ENCODE data around the gene MAN1B1.

Gene MAN1B1

DNA sequence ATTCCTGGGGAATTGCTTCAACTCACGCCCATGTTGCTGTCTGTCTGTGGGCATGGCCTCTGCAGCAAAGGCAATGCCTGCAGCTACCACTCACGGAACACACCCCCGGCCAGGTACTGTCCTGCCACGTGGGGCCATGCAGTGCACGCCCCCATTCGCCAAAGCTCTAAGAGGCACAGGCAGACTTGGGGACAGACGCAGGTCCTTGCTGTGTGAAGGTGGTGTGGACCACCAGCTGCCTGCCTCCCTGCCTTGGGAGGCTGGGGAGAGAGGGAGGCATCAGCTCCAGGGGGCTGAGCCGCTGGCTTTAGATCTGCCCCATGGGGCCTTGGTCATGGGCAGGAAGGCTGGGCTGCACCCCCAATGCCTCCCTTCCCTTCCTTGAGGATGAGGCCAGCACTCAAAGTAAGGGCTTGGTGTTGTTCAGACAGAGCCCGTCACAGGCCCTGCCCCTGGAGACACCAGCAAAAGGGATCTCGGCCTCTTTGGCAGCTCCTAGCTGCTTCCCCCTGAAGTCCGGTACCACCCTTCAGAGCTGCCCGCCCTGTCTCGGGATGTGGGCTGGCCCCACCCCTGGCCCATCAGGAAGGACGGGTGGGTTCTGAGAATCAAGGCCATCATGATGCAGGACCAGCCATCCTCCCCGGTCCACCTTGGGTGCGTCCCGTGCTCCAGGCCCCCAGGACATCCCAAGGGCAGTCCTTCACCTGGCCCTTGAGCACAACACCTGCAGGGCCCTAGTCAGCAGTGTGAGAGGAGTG lies 54.4 kb downstream of the MAN1B1 start:
- in situ Hi-C loops (cut with MboI; ENCODE audit: low sequenced_read_pairs) = no loop called here

DNA sequence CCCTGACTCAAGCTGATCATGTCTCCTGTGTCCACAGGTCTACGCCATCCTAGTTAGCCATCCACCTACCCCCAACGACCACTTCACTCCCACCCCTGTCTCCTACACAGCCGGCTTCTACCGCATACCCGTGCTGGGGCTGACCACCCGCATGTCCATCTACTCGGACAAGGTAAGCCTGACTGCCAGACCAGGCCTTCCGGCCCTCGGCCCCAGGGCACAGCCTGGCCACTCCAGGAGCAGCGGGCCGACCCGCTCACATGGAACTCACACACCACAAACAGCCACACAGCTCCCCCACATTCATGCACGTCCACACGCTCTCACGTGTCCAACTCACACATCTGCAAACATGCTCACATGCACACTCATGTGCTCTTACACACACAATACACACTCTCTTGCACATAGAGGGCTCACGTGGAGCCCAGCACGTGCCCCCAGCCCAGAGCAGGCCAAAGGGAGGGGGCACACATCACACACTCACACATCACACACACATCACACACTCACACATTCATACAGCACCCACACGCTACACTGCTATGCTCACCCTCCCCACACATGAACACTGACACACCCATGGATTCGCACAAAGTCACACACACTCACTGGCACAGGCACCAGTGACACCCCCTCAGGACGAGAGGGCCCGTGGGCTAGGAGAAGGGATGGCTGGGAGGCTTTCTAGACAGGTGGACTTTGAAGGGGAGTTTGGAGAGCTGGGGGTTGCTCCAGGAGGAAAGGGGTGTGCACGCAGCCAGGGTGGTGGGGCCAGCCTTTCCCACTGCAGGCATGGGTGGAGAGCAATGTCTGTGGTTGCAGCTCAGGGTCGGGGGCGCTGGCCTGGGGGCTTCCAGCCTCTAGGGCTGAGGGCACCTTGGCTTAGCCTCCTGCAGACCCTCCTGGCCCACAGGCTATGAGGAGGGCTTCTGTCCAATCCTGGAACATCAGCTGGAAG lies 55.5 kb downstream of the MAN1B1 start:
- in situ Hi-C loops (cut with MboI; ENCODE audit: low sequenced_read_pairs) = no loop called here

DNA sequence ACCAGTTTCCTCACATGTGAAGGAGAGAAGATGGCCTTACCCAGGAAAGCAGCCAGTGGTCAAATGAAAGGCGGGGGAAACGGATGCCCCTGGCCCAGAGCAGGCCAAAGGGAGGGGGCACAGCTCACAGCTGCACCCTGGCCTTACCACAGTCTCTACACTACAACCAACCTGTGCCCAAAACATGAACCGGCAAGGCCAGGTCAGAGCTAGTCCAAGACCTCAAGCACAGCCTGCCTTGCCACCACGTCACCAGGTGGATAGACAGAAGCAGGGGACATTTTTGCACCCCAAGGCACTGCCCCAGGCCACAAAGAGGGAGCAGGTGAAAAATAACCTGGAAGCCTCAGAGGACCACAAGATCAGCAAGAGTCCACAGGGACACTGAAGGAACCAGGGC lies 56.7 kb downstream of the MAN1B1 start:
- in situ Hi-C loops (cut with MboI; ENCODE audit: low sequenced_read_pairs) = no loop called here

DNA sequence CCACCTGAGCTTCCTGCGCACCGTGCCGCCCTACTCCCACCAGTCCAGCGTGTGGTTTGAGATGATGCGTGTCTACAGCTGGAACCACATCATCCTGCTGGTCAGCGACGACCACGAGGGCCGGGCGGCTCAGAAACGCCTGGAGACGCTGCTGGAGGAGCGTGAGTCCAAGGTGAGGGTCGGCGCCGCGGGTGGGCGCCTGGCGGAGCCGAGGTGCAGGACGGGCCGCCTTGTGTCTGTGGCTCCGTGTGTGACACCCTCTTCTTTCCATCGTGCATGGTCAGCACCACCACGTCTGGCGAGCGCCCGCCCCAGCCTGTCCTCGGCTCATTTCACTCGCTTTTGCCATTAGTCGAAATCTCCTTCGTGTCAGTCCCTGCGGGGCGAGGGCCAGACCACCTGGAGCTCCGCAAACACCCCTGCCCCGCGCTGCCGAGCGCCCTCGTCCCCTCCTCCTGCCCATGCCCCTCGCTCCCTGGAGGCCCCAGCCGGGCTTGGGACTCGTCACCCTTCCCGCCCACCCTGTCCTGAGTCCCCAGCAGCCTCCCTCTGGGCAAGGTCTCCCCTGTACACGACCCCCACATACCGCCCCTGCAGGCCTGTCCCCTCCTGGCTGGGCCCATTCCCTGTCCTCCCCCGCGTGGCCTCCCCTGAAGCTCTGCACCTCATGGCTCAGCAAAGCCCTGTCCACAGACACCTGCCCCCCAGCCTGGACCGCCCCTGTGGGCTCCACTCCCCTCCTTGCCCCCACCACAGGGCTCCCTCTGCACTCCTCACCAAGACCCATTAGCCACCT lies 59.1 kb downstream of the MAN1B1 start:
- in situ Hi-C loops (cut with MboI; ENCODE audit: low sequenced_read_pairs) = no loop called here

DNA sequence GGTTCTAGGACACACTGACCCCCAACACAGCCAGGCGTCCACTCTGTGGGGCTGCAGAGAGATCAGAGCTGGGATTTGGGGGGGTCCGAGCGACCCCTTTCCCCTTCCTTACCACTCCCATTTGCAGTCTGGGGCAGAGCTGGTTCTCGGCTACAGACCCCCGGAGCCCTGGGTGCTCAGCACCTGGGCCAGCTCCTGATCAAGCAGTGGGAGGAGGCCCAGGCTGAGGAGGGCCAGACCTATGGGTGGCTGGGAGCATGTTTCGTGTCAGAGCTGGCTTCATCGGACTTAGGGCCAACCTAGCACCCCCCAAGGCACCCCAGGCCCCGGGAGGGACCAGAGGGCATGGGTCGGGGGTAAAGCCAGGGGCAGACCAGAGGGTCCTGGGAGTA lies 59.7 kb downstream of the MAN1B1 start:
- in situ Hi-C loops (cut with MboI; ENCODE audit: low sequenced_read_pairs) = no loop called here

DNA sequence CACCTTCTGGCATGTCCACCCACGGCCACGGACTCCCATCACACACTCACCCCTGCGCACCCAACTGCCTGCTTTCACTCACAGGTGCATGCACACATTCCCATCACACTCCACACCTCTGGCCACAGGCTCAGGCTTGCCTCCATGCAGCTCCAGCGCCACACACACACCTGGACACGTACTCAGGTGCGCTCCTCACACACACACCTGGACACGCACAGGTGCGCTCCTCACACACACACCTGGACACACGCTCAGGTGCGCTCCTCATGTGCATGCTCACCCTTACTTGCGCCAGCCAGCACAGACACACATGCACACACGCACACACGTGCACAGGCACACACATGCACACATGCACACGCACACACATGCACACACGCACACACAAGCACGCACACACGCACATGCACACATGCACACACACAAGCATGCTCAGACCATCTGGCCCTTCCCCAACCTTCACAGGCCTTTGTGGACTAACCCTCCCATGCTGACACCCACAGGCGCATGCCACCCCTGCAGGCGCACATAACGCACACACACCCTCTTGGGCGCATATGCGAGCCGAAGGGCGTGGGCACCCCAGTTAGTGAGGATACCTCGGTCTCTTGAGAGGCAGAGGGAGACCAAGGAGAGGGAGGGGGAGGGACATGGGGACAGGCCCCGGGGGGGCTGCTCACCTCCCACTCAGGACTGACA lies 60.5 kb downstream of the MAN1B1 start:
- in situ Hi-C loops (cut with MboI; ENCODE audit: low sequenced_read_pairs) = no loop called here

DNA sequence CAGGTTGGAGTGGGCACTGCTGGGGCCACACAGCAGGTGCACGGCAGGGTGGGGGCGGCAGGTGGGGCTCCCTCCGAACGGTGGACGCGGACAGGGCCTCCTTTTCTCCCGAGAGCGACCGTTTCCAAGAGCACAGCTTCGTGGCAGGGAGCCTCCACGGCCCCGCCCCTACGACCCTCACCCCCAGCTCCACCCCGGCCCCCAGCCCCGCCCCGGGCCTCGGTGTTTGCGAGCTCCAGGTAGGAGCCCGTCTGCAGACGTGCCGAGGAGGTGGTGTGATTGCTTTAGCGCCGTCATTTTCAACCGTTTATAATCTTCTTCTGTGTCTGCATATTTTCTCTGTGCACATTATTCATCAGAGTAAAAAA lies 61.0 kb downstream of the MAN1B1 start:
- in situ Hi-C loops (cut with MboI; ENCODE audit: low sequenced_read_pairs) = no loop called here

DNA sequence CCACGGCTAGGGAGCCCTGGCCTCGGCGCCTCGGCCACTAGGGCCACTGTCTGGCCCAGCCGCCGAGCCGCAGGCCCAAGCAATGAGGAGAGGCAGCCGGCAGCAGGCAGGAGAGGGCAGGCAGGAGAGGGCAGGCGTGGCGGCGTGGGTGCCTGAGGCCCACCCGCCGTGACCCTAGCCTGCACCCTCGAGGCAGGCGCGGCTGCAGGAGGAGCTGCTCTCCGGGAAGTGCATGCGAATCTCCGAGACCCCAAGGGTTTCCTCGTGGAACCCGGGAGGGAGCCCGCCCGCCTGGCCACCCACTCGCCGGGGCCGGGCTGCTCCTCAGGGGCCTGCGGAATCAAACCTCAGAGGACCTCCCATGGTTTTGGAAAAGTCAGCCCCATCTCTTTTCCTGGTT lies 61.5 kb downstream of the MAN1B1 start:
- in situ Hi-C loops (cut with MboI; ENCODE audit: low sequenced_read_pairs) = no loop called here

DNA sequence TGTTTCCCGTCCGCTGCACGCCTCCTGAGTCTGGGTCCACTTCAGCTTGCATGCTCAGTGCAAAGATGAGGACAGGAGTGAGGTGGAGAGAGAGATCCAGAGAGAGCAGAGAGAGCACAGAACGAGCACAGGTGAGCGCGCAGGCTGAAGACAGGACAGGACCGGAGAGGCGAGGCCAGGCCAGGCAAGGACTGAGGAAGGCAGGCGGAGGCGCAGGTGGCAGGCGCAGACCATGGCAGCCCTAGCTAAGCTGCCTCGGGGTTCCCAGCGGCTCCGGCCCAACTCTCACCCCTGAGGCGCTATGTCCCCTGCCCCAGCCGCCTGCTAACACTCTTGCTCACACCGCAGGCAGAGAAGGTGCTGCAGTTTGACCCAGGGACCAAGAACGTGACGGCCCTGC lies 61.9 kb downstream of the MAN1B1 start:
- in situ Hi-C loops (cut with MboI; ENCODE audit: low sequenced_read_pairs) = no loop called here

DNA sequence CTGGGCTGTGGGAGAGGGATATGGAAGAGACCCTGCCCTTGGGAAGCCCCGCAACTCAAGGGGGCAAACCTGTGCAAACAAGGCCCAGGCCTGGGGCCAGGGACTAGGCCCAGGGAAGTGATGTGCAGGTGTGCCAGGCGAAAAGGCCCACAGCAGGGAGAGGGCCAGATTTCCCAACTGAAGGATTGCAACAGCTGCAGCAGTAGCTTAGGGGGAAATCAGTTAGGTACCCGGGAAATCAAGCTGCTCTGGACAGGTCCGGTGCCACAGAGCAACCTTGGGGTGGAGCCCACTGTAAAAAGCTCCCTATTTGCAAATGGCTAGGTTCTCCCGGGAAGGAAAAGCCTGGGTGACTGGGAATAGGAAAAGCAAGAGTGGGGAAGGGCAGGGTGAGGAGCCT lies 62.6 kb downstream of the MAN1B1 start:
- in situ Hi-C loops (cut with MboI; ENCODE audit: low sequenced_read_pairs) = no loop called here

DNA sequence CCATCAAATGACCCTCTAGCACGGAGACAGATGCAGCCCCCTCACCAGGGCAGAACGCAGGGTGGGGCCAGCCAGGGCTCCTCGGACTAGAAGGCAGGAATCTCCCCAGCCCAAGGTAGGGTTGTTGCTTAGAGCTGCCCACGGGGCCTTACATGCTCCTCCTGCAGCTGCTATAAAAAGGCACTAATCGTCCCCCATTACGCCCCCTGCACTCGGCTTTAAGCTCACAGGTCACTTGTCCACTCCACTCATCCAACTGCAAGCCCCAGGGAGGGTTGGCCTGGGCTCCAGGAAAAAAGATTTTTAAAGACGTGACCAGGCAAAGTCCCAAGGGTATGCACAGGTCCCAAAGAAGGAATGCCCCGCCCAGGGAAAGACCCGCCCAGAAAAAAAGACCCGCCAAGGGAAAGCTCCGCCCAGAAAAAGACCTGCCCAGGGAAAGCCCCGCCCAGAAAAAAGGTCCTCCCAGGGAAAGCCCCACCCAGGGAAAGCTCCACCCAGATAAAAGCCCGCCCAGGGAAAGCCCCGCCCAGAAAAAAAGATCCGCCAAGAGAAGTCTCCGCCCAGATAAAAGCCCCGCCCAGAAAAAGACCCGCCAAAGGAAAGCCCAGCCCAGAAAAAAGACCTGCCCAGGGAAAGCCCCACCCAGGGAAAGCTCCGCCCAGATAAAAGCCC lies 63.3 kb downstream of the MAN1B1 start:
- in situ Hi-C loops (cut with MboI; ENCODE audit: low sequenced_read_pairs) = no loop called here

DNA sequence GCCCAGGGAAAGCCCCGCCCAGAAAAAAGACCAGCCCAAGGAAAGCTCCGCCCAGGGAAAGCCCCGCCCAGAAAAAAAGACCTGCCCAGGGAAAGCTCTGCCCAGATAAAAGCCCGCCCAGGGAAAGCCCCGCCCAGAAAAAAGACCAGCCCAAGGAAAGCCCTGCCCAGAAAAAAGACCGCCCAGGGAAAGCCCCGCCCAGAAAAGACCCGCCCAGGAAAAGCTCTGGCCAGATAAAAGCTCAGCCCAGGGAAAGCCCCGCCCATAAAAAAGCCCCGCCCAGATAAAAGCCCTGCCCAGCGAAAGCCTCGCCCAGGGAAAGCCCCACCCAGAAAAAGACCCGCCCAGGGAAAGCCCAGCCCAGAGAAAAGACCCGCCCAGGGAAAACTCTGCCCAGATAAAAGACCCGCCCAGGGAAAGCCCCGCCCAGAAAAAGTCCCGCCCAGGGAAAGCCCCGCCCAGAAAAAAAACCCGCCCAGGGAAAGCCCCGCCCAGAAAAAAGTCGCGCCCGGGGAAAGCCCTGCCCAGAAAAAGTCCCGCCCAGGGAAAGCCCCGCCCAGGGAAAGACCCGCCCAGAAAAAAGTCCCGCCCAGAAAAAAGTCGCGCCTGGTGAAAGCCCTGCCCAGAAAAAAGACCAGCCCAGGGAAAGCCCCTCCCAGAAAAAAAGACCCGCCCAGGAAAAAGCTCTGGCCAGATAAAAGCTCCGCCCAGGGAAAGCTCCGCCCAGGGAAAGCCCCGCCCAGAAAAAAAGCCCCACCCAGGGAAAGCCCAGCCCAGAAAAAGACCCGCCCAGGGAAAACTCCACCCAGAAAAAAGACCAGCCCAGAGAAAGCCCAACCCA lies 64.1 kb downstream of the MAN1B1 start:
- in situ Hi-C loops (cut with MboI; ENCODE audit: low sequenced_read_pairs) = no loop called here

DNA sequence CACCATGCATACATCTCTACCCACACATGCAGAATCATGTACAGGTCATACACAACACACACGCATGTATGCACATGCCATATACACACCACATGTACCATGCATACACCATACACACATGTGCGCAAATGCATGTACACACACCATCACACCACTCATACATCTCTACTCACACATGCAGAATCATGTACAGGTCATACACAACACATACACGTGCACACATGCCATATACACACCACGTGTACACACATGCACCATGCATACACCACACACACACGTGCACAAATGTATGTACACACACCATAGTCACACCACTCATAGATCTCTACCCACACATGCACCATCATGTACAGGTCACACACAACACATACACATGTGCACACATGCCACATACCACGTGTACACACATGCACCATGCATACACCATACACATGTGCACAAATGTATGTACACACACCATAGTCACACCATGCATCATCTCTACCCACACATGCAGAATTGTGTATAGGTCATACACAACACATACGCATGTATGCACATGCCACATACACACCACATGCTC lies 66.1 kb downstream of the MAN1B1 start:
- in situ Hi-C loops (cut with MboI; ENCODE audit: low sequenced_read_pairs) = no loop called here

DNA sequence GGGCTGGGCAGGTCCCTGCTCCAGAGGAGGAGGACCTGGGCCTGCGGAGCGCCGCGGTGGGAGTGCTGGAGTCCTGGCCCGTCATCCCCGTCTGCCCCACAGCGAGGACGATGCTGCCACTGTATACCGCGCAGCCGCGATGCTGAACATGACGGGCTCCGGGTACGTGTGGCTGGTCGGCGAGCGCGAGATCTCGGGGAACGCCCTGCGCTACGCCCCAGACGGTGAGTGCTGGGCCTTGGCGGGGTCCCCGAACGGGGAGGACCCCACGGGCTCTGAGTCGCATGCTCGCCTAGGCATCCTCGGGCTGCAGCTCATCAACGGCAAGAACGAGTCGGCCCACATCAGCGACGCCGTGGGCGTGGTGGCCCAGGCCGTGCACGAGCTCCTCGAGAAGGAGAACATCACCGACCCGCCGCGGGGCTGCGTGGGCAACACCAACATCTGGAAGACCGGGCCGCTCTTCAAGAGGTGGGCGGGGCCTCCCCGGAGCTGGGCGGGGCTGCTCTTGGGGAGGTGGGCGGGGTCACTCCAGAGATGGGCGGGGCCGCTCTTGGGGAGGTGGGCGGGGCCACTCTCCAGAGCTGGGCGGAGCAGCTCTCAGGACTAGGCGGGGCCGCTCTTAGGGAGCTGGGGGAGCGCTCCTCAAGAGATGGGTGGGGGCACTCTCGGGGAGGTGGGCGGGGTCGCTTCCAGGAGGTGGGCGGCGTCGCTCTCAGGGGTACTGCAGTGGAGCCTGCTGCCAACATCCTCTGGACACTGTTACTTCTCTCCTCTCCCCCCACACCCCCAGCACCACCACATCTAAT lies 70.0 kb downstream of the MAN1B1 start:
- in situ Hi-C loops (cut with MboI; ENCODE audit: low sequenced_read_pairs) = no loop called here

DNA sequence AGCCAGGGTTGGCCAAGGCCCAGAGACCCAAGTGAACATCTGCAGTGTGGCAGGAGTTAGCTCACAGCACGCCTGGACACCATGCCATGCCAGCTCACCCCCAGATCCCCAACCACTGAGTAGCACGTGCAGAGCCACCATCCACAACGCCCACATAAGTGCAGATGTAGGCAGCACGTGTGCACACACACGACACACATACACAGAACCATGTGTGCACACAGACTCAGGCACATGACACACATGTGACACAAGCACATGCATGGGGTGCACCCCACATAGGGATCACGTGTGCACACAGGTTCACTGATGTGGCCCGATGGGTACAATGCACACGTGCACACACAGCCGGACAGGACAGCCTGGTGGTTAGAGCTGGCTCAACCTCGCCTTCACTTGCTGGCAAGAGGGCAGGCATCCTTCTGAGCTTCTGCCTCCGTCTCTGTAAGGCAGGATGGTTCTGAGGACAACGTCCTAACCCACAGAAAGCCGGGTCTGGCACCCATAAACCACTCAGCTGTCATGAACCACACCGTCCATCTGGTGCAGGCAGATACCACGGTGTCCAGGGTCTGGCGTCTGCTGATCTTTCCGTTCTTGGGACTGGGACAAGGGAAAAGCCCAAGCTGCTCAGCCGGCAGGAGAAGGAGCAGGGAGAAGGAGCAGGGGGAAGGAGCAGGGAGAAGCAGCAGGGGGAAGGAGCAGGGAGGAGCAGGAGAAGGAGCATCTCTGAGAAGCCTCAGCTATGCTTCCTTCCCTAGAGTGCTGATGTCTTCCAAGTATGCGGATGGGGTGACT lies 71.0 kb downstream of the MAN1B1 start:
- in situ Hi-C loops (cut with MboI; ENCODE audit: low sequenced_read_pairs) = no loop called here

DNA sequence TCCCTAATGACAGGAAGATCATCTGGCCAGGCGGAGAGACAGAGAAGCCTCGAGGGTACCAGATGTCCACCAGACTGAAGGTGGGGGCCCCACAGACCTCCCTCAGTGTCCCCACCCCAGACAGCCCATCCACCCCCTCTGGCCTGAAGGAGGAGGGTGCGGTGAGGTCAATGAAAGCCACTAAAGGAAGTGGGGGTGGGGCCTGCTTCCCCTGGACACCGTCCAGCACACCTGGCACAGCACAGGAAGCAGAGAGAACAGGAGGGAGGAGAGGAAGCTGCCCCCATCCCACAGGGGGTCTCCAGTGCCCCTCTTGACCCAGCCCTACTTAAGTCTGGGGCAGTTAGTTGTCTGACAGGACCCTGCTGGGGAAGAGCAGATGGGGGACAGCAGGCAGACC lies 71.8 kb downstream of the MAN1B1 start:
- in situ Hi-C loops (cut with MboI; ENCODE audit: low sequenced_read_pairs) = no loop called here
